ENCODE measurements around the gene NID1. TPM values are rescaled to one million over a fixed set of nuclear protein-coding genes. Genes with fewer than 3 reads are reported as not detected.

NID1 gene
- total RNA-seq, 1 experiment from 2014 or later = 19.2 TPM

DNA sequence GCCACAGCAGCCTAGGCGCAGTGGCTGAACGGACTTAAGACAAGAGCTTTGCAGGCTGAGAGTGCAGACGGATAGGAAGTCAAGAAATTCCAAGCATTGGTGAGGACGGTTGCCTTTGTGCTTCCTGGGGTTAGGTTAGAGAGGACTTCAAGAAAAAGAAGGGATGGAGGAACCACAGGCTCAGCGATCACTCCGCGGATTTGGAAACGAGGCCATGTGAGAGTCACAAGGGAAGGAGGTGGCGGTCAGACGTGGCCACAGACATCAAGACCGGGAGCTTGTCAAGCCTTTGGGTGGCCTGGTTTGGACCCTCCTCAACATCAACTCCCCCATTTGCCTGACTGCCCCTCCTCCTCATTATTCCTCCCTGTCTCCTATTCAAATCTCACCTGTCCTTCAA, 62.3 kb downstream of the NID1 start:
- TF ChIP-seq NR3C1 (CRISPR knock-in tag; conservative IDR thresholded peaks at IDR 0.05; ENCODE audit: low read depth) (no peak), IRF2 (CRISPR knock-in tag; IDR thresholded peaks at IDR 0.05; ENCODE audit: borderline replicate concordance, low read depth) (no peak), SMAD4 (CRISPR knock-in tag; IDR thresholded peaks at IDR 0.05) (no peak), HMGA2 (CRISPR knock-in tag; IDR thresholded peaks at IDR 0.05) (no peak), ZNF263 (CRISPR knock-in tag; IDR thresholded peaks at IDR 0.05; ENCODE audit: low read depth) (no peak), TEAD1 (CRISPR knock-in tag; IDR thresholded peaks at IDR 0.05) (no peak), ESRRA (CRISPR knock-in tag; IDR thresholded peaks at IDR 0.05; ENCODE audit: borderline replicate concordance) (no peak), JAZF1 (CRISPR knock-in tag; IDR thresholded peaks at IDR 0.05) (no peak), CBFB (CRISPR knock-in tag; IDR thresholded peaks at IDR 0.05; ENCODE audit: low read depth) (no peak), OVOL2 (CRISPR knock-in tag; IDR thresholded peaks at IDR 0.05; ENCODE audit: borderline replicate concordance) (no peak), MYBL2 (CRISPR knock-in tag; IDR thresholded peaks at IDR 0.05) (no peak), ZNF416 (CRISPR knock-in tag; IDR thresholded peaks at IDR 0.05) (no peak)
- TF ChIP-seq, protein P1, sequence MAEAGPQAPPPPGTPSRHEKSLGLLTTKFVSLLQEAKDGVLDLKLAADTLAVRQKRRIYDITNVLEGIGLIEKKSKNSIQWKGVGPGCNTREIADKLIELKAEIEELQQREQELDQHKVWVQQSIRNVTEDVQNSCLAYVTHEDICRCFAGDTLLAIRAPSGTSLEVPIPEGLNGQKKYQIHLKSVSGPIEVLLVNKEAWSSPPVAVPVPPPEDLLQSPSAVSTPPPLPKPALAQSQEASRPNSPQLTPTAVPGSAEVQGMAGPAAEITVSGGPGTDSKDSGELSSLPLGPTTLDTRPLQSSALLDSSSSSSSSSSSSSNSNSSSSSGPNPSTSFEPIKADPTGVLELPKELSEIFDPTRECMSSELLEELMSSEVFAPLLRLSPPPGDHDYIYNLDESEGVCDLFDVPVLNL (CRISPR knock-in tag; IDR thresholded peaks at IDR 0.05; ENCODE audit: borderline replicate concordance, low read depth) = no peak
- TF ChIP-seq, protein P2, sequence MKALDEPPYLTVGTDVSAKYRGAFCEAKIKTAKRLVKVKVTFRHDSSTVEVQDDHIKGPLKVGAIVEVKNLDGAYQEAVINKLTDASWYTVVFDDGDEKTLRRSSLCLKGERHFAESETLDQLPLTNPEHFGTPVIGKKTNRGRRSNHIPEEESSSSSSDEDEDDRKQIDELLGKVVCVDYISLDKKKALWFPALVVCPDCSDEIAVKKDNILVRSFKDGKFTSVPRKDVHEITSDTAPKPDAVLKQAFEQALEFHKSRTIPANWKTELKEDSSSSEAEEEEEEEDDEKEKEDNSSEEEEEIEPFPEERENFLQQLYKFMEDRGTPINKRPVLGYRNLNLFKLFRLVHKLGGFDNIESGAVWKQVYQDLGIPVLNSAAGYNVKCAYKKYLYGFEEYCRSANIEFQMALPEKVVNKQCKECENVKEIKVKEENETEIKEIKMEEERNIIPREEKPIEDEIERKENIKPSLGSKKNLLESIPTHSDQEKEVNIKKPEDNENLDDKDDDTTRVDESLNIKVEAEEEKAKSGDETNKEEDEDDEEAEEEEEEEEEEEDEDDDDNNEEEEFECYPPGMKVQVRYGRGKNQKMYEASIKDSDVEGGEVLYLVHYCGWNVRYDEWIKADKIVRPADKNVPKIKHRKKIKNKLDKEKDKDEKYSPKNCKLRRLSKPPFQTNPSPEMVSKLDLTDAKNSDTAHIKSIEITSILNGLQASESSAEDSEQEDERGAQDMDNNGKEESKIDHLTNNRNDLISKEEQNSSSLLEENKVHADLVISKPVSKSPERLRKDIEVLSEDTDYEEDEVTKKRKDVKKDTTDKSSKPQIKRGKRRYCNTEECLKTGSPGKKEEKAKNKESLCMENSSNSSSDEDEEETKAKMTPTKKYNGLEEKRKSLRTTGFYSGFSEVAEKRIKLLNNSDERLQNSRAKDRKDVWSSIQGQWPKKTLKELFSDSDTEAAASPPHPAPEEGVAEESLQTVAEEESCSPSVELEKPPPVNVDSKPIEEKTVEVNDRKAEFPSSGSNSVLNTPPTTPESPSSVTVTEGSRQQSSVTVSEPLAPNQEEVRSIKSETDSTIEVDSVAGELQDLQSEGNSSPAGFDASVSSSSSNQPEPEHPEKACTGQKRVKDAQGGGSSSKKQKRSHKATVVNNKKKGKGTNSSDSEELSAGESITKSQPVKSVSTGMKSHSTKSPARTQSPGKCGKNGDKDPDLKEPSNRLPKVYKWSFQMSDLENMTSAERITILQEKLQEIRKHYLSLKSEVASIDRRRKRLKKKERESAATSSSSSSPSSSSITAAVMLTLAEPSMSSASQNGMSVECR (CRISPR knock-in tag; IDR thresholded peaks at IDR 0.05; ENCODE audit: borderline replicate concordance) = no peak
- TF ChIP-seq, protein P3, sequence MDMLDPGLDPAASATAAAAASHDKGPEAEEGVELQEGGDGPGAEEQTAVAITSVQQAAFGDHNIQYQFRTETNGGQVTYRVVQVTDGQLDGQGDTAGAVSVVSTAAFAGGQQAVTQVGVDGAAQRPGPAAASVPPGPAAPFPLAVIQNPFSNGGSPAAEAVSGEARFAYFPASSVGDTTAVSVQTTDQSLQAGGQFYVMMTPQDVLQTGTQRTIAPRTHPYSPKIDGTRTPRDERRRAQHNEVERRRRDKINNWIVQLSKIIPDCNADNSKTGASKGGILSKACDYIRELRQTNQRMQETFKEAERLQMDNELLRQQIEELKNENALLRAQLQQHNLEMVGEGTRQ (CRISPR knock-in tag; IDR thresholded peaks at IDR 0.05) = no peak
- TF ChIP-seq, protein P4, sequence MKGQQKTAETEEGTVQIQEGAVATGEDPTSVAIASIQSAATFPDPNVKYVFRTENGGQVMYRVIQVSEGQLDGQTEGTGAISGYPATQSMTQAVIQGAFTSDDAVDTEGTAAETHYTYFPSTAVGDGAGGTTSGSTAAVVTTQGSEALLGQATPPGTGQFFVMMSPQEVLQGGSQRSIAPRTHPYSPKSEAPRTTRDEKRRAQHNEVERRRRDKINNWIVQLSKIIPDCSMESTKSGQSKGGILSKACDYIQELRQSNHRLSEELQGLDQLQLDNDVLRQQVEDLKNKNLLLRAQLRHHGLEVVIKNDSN (CRISPR knock-in tag; IDR thresholded peaks at IDR 0.05) = no peak
- TF ChIP-seq, protein P5, sequence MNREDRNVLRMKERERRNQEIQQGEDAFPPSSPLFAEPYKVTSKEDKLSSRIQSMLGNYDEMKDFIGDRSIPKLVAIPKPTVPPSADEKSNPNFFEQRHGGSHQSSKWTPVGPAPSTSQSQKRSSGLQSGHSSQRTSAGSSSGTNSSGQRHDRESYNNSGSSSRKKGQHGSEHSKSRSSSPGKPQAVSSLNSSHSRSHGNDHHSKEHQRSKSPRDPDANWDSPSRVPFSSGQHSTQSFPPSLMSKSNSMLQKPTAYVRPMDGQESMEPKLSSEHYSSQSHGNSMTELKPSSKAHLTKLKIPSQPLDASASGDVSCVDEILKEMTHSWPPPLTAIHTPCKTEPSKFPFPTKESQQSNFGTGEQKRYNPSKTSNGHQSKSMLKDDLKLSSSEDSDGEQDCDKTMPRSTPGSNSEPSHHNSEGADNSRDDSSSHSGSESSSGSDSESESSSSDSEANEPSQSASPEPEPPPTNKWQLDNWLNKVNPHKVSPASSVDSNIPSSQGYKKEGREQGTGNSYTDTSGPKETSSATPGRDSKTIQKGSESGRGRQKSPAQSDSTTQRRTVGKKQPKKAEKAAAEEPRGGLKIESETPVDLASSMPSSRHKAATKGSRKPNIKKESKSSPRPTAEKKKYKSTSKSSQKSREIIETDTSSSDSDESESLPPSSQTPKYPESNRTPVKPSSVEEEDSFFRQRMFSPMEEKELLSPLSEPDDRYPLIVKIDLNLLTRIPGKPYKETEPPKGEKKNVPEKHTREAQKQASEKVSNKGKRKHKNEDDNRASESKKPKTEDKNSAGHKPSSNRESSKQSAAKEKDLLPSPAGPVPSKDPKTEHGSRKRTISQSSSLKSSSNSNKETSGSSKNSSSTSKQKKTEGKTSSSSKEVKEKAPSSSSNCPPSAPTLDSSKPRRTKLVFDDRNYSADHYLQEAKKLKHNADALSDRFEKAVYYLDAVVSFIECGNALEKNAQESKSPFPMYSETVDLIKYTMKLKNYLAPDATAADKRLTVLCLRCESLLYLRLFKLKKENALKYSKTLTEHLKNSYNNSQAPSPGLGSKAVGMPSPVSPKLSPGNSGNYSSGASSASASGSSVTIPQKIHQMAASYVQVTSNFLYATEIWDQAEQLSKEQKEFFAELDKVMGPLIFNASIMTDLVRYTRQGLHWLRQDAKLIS (CRISPR knock-in tag; IDR thresholded peaks at IDR 0.05; ENCODE audit: borderline replicate concordance) = no peak
- TF ChIP-seq, protein P6, sequence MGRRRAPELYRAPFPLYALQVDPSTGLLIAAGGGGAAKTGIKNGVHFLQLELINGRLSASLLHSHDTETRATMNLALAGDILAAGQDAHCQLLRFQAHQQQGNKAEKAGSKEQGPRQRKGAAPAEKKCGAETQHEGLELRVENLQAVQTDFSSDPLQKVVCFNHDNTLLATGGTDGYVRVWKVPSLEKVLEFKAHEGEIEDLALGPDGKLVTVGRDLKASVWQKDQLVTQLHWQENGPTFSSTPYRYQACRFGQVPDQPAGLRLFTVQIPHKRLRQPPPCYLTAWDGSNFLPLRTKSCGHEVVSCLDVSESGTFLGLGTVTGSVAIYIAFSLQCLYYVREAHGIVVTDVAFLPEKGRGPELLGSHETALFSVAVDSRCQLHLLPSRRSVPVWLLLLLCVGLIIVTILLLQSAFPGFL (CRISPR knock-in tag; IDR thresholded peaks at IDR 0.05; ENCODE audit: borderline replicate concordance) = no peak
- TF ChIP-seq, protein P7, sequence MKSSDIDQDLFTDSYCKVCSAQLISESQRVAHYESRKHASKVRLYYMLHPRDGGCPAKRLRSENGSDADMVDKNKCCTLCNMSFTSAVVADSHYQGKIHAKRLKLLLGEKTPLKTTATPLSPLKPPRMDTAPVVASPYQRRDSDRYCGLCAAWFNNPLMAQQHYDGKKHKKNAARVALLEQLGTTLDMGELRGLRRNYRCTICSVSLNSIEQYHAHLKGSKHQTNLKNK (CRISPR knock-in tag; IDR thresholded peaks at IDR 0.05) = no peak
- TF ChIP-seq, protein P8, sequence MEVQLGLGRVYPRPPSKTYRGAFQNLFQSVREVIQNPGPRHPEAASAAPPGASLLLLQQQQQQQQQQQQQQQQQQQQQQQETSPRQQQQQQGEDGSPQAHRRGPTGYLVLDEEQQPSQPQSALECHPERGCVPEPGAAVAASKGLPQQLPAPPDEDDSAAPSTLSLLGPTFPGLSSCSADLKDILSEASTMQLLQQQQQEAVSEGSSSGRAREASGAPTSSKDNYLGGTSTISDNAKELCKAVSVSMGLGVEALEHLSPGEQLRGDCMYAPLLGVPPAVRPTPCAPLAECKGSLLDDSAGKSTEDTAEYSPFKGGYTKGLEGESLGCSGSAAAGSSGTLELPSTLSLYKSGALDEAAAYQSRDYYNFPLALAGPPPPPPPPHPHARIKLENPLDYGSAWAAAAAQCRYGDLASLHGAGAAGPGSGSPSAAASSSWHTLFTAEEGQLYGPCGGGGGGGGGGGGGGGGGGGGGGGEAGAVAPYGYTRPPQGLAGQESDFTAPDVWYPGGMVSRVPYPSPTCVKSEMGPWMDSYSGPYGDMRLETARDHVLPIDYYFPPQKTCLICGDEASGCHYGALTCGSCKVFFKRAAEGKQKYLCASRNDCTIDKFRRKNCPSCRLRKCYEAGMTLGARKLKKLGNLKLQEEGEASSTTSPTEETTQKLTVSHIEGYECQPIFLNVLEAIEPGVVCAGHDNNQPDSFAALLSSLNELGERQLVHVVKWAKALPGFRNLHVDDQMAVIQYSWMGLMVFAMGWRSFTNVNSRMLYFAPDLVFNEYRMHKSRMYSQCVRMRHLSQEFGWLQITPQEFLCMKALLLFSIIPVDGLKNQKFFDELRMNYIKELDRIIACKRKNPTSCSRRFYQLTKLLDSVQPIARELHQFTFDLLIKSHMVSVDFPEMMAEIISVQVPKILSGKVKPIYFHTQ (CRISPR knock-in tag; IDR thresholded peaks at IDR 0.05) = no peak
- no peak for DNase-seq (ENCODE audit: low spot score)
- Mint-ChIP-seq H3K27me3 (ENCODE audit: low read depth) (no peaks in the 10 kb centered on the region), H3K4me1 (peaks cover 32% of the 10 kb centered on the region), H3K36me3 (peaks cover 8% of the 10 kb centered on the region), H3K9me3 (no peaks in the 10 kb centered on the region), H3K27ac (no peak overlapping the region), H3K4me3 (no peak overlapping the region)
- ChIA-PET CTCF (interaction anchor here (1.7 kb wide), 1 partner anchor 31 kb away, joined by 7 read pairs; no protein-coding TSS in a partner anchor), POLR2A (interaction anchor here (0.6 kb wide), 1 partner anchor 46 kb away, joined by 7 read pairs; no protein-coding TSS in a partner anchor)
- ATAC-seq = no peak
